Body of pancreas (tissue), 4 donors: ENCODE measurements around the gene ROBO2. TPM values are rescaled to one million over a fixed set of nuclear protein-coding genes. Genes with fewer than 3 reads are reported as not detected.
A peak's percentile ranks its signal among the peaks of the same experiment; 100 is the strongest.

Experiments
- ATAC-seq: fragments of 150-250 bp; one replicate; pipeline ENCODE4 v1.9.1; 2016
- DNase-seq, 4 donors: peaks; one replicate each; pipeline ENCODE4 v3.0.0-alpha.2; 2019
- H3K27ac ChIP-seq, 4 donors: fragments of 200-600 bp; sonication (generic); 1 replicate in 3 of 4; 2 replicates in 1 of 4; pipeline versions ENCODE4 v1.5.1 to v1.6.1; 2016 to 2019; ENCODE audit warnings: mild to moderate bottlenecking in 1 of 4, mixed read lengths in 1 of 4, moderate library complexity in 1 of 4
- H3K27me3 ChIP-seq, 2 donors: fragments of 200-600 bp; sonication (generic); one replicate each; pipeline ENCODE4 v1.6.0; 2016; ENCODE audit warnings: mild to moderate bottlenecking in 1 of 2
- H3K36me3 ChIP-seq, 2 donors: fragments of 200-600 bp; sonication (generic); replicated peaks in 1 of 2; 2 replicates each; pipeline ENCODE4 v1.5.1; 2016; ENCODE audit warnings: low read depth in 2 of 2; ENCODE audit not compliant: insufficient read depth in 1 of 2
- H3K4me1 ChIP-seq: fragments of 200-600 bp; sonication (generic); one replicate; pipeline ENCODE4 v1.6.0; 2016
- H3K4me3 ChIP-seq, 2 donors: fragments of 200-600 bp; sonication (generic); 1 replicate in 1 of 2; 2 replicates in 1 of 2; pipeline ENCODE4 v1.5.1; 2016 to 2019
- H3K9me3 ChIP-seq, 3 donors: fragments of 200-600 bp; sonication (generic); 1 replicate in 2 of 3; 2 replicates in 1 of 3; pipeline ENCODE4 v1.5.1; 2016
- CTCF ChIP-seq, 7 experiments: fragments of 450-650 bp in 4 of 7; fragments of 200-600 bp in 3 of 7; sonication (generic) in 3 of 7; IDR thresholded peaks; one replicate each; pipeline ENCODE4 v1.5.1; 2016 to 2019; ENCODE audit warnings: antibody characterized with exemption in 7 of 7
- POLR2A ChIP-seq, 3 donors: fragments of 450-650 bp; IDR thresholded peaks; one replicate each; pipeline ENCODE4 v1.6.1; 2016; ENCODE audit warnings: antibody characterized with exemption in 3 of 3, mild to moderate bottlenecking in 2 of 3
- WGBS, 2 donors: methylation state at CpG; one replicate each; pipeline ENCODE4 v1.1.5; 2017; 5-methylcytosine and 5-hydroxymethylcytosine counted together
- intact Hi-C: fragments of 100-400 bp; cut with DNase I; formaldehyde crosslinking; loops from one replicate; pipeline ENCODE4 v1.15.1; 2023
- total RNA-seq, 2 donors: library from RNA; depleted of rRNA; stranded (reverse); fragments of >200 nt; gene quantifications; one replicate each; pipeline ENCODE4 v1.1.0, GENCODE V29; 2016

The ROBO2 gene
- total RNA-seq, 2 donors from 2014 or later: 1.3 to 3.0 TPM

DNA sequence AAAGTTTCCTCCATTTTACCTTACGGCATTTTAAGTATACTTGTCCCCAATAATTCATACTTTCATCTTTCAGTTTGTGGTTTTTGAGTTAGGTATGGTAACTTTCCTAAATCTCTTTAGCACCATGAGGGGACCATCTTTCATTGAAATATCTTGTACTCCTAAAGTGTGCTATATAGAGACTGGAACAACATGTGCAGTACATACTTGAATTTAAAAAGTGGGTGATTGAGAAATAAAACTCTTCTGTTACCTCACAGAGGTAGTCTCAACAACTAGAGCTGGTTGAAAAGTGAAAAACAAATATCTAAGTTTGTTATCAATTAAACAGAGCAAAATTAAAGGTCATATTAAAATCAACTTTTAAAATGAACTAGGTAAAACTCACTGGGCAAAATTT, 423.1 kb downstream of the ROBO2 start:
- intact Hi-C loops: no loop called here
- ATAC-seq (no peak), DNase-seq (no peak)
- Histone ChIP-seq H3K4me1 (peaks cover 4% of the 10 kb centered on the region), H3K36me3 (no peaks in the 10 kb centered on the region), H3K27me3 (peaks cover 0 to 3% of the 10 kb centered on the region in 2 donors), H3K9me3 (no peaks in the 10 kb centered on the region), H3K4me3 (no peak overlapping the region), H3K27ac (no peak overlapping the region)
- WGBS, 2 donors: 0 to 5% methylated on average over 1 of the region's 1 CpG
- TF ChIP-seq POLR2A (IDR thresholded peaks at IDR 0.05): no peak
- no peak for TF ChIP-seq CTCF (IDR thresholded peaks at IDR 0.05)

DNA sequence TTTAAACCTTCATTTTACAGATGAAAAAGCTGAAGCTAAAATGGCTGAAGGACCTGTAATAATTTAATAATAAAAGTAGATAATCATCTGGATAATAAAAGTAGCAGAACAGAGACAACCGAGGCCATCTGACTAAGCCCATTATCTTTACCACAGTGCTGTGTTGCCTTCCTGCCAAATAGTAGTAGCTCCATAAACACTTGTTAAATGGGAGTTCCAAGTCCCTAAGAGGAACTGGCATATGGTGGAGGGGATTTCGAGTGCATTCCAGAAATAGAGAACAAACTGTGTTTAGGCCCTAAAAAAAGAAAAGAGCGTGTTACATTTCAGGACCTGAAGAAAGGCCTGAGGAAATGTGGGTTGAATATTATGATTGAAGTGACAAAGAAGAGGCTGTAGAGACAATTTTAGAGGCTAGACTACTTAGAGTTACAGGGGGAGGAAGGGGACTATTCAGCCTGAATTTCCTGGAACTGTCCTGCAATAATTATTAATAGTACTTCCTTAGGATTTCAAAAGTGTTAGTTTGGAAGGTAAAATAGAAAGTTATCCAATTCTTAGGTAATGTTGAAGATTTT, 424.3 kb downstream of the ROBO2 start:
- ATAC-seq (no peak), DNase-seq (no peak)
- 50 to 55% methylated on average over 3 of the region's 3 CpGs for WGBS, 2 donors
- Histone ChIP-seq H3K36me3 (no peaks in the 10 kb centered on the region), H3K9me3 (no peaks in the 10 kb centered on the region), H3K4me1 (peaks cover 13% of the 10 kb centered on the region), H3K27ac (no peak overlapping the region), H3K27me3 (no peaks in the 10 kb centered on the region), H3K4me3 (no peak overlapping the region)
- TF ChIP-seq POLR2A (IDR thresholded peaks at IDR 0.05) (no peak), CTCF (IDR thresholded peaks at IDR 0.05) (no peak)
- intact Hi-C loops: no loop called here

GRCh38 chr3:77466562-77467115, 426.7 kb downstream of the ROBO2 start:
- DNase-seq (no peak), ATAC-seq (no peak)
- Histone ChIP-seq H3K4me1 (peaks cover 13% of the 10 kb centered on the region), H3K36me3 (no peaks in the 10 kb centered on the region), H3K9me3 (no peaks in the 10 kb centered on the region), H3K4me3 (no peak overlapping the region), H3K27ac (no peak overlapping the region), H3K27me3 (no peaks in the 10 kb centered on the region)
- WGBS, 2 donors: 48 to 52% methylated on average over 5 of the region's 5 CpGs
- no peak for TF ChIP-seq POLR2A (IDR thresholded peaks at IDR 0.05)
- TF ChIP-seq CTCF (IDR thresholded peaks at IDR 0.05): no peak
- intact Hi-C loops: no loop called here

GRCh38 chr3:77467702-77468625, 428.1 kb downstream of the ROBO2 start:
- intact Hi-C loops: no loop called here
- ATAC-seq (peak; percentile 85), DNase-seq (peak; percentile 23 to 71 (median 61))
- TF ChIP-seq CTCF (IDR thresholded peaks at IDR 0.05) (no peak), POLR2A (IDR thresholded peaks at IDR 0.05) (no peak)
- WGBS, 2 donors: 28 to 44% methylated on average over 8 of the region's 8 CpGs
- no peaks in the 10 kb centered on the region for H3K9me3 ChIP-seq
- H3K4me3 ChIP-seq: no peak overlapping the region
- H3K27me3 ChIP-seq: no peaks in the 10 kb centered on the region
- H3K36me3 ChIP-seq: no peaks in the 10 kb centered on the region
- H3K4me1 ChIP-seq: peaks cover 13% of the 10 kb centered on the region
- H3K27ac ChIP-seq: peak overlapping the region in 1 of 4 donors; percentile 32
